ENCODE results near the gene BEGAIN. TPM values are rescaled to one million over a fixed set of nuclear protein-coding genes. Genes with fewer than 3 reads are reported as not detected.

The BEGAIN gene
- total RNA-seq, 4 donors from 2014 or later = 0.51 to 1.8 TPM; not detected in 2

- no peak for TF ChIP-seq CTCF (IDR thresholded peaks at IDR 0.05; ENCODE audit: low read depth)
Observed at GRCh38 chr14:100577321-100577985, 9.8 kb downstream of the BEGAIN start.

- TF ChIP-seq CTCF (IDR thresholded peaks at IDR 0.05; ENCODE audit: low read depth) = no peak
Observed at GRCh38 chr14:100576091-100577085, 10.8 kb downstream of the BEGAIN start.

- TF ChIP-seq CTCF (IDR thresholded peaks at IDR 0.05; ENCODE audit: low read depth) = no peak
Observed at GRCh38 chr14:100575266-100575995, 11.8 kb downstream of the BEGAIN start.

- TF ChIP-seq CTCF (IDR thresholded peaks at IDR 0.05; ENCODE audit: low read depth) = no peak
Observed at GRCh38 chr14:100574642-100575031, 12.6 kb downstream of the BEGAIN start.

GRCh38 chr14:100573757-100574641 lies 13.2 kb downstream of the BEGAIN start:
- no peak for TF ChIP-seq CTCF (IDR thresholded peaks at IDR 0.05; ENCODE audit: low read depth)

- TF ChIP-seq CTCF (IDR thresholded peaks at IDR 0.05; ENCODE audit: low read depth) = no peak
Observed at GRCh38 chr14:100573002-100573756, 14.0 kb downstream of the BEGAIN start.

All from subcutaneous adipose tissue (tissue), 4 donors.